ENCODE measurements around the gene SEMA4C.

The SEMA4C gene

DNA sequence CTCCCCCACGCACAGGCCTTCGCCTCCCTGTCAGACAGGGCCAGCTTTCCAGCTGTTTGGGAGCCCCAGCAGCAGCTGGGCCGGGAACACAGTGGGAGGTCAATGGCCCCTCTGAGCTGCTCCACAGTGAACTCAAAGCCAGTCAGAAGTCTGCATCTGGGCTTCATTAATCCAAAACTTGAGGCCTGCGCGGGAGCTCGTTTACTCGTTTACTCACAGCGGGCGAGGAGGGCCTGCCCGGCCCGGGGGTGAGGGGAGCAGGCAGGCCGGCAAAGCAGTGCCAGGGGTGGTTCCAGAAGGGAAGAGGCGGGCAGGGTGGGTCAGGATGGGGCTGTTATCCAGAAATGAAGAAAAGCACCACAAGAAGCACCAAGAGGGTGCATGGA, 36.8 kb upstream of the SEMA4C start:
- Mint-ChIP-seq H3K36me3 (ENCODE audit: low read depth) (no peaks in the 10 kb centered on the region), H3K27me3 (no peaks in the 10 kb centered on the region), H3K4me1 (ENCODE audit: low read depth) (peaks cover 10% of the 10 kb centered on the region), H3K27ac (no peak overlapping the region), H3K4me3 (no peak overlapping the region), H3K9me3 (no peaks in the 10 kb centered on the region)
- DNase-seq: no peak

DNA sequence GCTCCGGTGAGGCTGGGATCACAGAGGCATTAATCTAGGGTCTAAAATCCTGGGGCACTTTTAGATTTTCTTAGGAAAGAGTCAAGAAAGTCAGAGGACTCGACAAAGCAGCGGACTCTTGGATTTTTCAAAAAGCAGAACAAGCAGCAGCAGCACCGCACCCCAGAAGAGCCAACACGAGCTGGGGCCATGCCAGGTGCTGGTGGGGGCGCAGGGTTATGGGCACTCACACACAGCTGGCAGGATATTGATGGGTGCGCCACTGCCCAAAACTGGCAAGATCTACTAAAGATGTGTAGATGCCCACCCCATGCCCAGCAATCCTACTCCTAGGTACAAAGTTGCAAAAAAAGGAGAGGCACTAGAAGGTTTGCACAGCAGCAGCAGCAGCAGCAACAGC, 33.9 kb upstream of the SEMA4C start:
- H3K9me3 Mint-ChIP-seq: no peaks in the 10 kb centered on the region
- DNase-seq: no peak
- no peak overlapping the region for H3K4me3 Mint-ChIP-seq
- no peaks in the 10 kb centered on the region for H3K36me3 Mint-ChIP-seq (ENCODE audit: low read depth)
- H3K4me1 Mint-ChIP-seq (ENCODE audit: low read depth): peaks cover 10% of the 10 kb centered on the region
- H3K27me3 Mint-ChIP-seq: no peaks in the 10 kb centered on the region
- no peak overlapping the region for H3K27ac Mint-ChIP-seq

DNA sequence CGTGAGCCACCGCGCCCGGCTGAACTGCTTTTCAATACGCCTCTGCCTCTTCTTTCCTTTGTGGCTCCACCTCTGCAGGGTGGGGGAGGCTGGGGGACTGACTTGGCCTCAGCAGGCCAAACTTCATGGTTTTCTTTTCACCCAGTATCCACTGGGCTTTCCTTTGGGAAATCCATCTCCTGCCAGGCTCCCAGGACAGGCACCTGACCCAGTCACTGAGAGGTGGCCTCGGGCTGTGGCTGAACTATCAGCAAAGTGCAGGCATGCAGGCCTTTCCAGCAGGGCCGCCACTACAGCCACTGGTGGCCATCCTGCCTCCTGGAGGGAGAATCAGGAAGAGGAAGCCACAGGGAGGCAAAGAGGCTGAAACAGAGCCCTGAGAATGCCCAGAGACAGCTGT, 33.4 kb upstream of the SEMA4C start:
- Mint-ChIP-seq H3K4me1 (ENCODE audit: low read depth) (peaks cover 14% of the 10 kb centered on the region), H3K27ac (no peak overlapping the region), H3K9me3 (no peaks in the 10 kb centered on the region), H3K36me3 (ENCODE audit: low read depth) (no peaks in the 10 kb centered on the region), H3K27me3 (no peaks in the 10 kb centered on the region), H3K4me3 (no peak overlapping the region)
- no peak for DNase-seq

DNA sequence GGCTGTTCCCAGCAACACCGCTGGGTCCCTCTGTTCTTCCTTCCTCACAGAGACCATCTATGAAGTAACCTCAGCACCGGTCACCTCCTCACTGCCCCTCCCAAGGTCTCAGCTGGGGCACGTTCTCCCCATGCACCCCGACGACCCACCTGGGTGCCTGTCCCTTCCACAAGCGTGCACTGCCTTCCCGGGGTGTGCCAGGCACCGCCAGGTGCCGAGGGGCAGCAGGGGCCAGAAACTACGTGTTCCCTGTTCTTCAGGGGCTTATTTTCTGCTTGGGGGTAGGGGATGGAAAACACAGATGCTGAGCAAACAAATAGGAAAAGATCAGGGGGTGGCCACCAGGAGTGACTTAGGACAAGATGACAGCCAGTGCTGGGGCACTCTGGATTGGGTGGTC, 30.4 kb upstream of the SEMA4C start:
- H3K27ac Mint-ChIP-seq: no peak overlapping the region
- H3K27me3 Mint-ChIP-seq: no peaks in the 10 kb centered on the region
- no peaks in the 10 kb centered on the region for H3K36me3 Mint-ChIP-seq (ENCODE audit: low read depth)
- peaks cover 35% of the 10 kb centered on the region for H3K4me1 Mint-ChIP-seq (ENCODE audit: low read depth)
- H3K9me3 Mint-ChIP-seq: no peaks in the 10 kb centered on the region
- H3K4me3 Mint-ChIP-seq: no peak overlapping the region
- no peak for DNase-seq

DNA sequence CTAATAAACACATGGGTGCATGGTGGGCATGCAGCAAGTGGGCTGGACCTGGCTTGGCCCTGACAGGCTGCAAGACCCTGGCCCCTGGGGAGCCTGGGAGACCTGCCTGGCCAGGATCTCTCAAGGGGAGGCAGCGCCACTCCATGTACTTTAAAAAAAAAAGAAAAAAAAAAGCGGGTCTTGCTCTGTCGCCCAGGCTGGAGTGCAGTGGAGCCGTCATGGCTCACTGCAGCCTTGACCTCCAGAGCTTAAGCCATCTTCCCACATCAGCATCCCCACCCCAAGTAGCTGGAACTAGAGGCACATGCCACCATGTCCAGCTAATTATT, 29.5 kb upstream of the SEMA4C start:
- no peaks in the 10 kb centered on the region for H3K36me3 Mint-ChIP-seq (ENCODE audit: low read depth)
- H3K4me1 Mint-ChIP-seq (ENCODE audit: low read depth): peaks cover 39% of the 10 kb centered on the region
- no peaks in the 10 kb centered on the region for H3K9me3 Mint-ChIP-seq
- peak overlapping the region; percentile 12 for H3K27ac Mint-ChIP-seq
- DNase-seq: no peak
- no peaks in the 10 kb centered on the region for H3K27me3 Mint-ChIP-seq
- no peak overlapping the region for H3K4me3 Mint-ChIP-seq

DNA sequence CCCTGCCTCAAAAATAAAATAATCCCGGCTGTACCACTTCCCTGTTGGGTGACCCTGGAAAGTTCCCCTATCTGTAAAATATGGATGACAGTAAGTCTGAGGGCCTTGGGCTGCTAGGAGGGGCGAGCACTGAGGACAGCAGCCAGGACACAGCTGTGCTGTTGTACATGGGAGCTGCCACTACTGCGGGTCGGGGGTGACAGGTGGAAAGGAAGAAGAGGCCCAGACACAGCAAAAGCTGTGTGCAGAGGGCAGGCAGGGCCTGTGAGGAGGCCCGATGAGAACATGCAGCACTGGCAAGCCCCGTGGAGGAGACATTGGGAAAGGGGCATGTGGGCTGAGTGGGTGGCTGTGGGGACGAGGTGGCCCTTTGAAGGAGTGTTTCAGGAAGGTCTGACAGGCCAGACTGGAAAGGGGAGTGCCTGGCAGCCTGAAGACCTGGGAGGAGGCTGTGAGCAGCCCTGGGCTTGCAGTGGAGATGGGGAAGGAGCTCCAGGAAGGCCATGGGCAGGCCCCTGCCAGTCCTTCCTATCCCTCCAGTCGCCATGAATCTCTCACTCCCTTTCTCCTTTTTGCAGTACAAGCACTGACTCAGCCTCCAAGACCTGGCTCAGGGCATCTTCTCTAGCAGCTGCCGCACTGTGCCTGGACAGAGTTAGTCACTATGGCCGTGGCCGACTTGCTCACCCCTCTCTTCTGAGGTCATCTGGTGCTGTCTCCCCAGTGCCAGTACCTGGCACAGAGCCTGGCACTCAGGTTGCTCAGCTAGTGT, 28.9 kb upstream of the SEMA4C start:
- peak overlapping the region; percentile 12 for H3K27ac Mint-ChIP-seq
- H3K4me1 Mint-ChIP-seq (ENCODE audit: low read depth): peaks cover 35% of the 10 kb centered on the region
- no peaks in the 10 kb centered on the region for H3K27me3 Mint-ChIP-seq

DNA sequence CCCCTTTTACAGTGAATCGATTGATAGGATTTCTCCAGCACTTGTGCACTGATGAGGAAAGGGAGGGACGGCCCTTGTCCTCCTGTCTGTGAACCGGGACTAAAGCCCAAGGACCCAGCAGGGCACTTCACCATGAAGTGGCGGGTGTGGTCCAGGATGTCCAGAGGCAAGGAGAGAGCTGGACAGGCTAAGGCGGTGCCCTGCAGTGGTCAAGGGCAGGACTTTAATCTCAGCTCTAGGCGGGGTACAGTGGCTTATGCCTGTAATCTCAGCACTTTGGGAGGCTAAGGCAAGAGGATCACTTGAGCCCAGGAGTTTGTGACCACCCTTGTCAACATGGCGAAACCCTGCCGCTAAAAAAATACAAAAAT, 28.2 kb upstream of the SEMA4C start:
- Mint-ChIP-seq H3K36me3 (ENCODE audit: low read depth) (no peaks in the 10 kb centered on the region), H3K27me3 (no peaks in the 10 kb centered on the region), H3K27ac (no peak overlapping the region), H3K4me1 (ENCODE audit: low read depth) (peaks cover 37% of the 10 kb centered on the region), H3K4me3 (no peak overlapping the region), H3K9me3 (no peaks in the 10 kb centered on the region)
- no peak for DNase-seq

More for the DNA sequence above, 28.9 kb upstream of the SEMA4C start:
- Mint-ChIP-seq H3K36me3 (ENCODE audit: low read depth) (no peaks in the 10 kb centered on the region), H3K9me3 (no peaks in the 10 kb centered on the region), H3K4me3 (no peak overlapping the region)
- DNase-seq: no peak

DNA sequence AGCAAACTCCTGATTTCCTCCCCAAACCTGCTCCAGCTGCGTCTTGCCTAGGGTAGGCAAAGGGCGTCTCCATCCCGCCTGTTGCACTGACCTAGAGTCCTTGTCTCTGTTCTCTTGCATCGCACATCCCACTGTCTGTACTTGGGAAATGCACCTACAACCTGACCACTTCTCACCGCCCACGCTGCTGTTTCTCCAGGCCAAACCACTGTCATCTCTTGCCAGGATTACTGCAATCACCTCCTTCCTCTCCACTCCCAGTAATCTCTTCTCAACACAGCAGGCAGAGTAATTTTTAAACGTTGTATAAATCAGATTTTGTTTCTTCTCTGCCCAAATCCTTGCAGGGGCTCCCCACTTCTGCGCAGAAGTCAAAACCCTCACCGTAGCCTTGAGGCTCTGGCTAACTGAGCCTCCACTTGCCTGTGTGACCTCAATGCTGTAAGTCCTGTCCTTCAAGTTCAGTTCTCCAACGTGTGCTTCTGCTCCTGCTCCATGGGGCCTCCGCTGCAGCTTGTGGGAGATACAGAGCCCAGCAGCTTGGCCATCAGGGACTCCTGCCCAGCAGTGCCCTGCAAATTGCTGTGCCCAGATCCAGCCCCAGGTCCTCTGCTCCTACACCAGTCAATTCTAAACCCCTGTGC, 27.7 kb upstream of the SEMA4C start:
- Mint-ChIP-seq H3K27me3 (no peaks in the 10 kb centered on the region), H3K4me3 (no peak overlapping the region)

DNA sequence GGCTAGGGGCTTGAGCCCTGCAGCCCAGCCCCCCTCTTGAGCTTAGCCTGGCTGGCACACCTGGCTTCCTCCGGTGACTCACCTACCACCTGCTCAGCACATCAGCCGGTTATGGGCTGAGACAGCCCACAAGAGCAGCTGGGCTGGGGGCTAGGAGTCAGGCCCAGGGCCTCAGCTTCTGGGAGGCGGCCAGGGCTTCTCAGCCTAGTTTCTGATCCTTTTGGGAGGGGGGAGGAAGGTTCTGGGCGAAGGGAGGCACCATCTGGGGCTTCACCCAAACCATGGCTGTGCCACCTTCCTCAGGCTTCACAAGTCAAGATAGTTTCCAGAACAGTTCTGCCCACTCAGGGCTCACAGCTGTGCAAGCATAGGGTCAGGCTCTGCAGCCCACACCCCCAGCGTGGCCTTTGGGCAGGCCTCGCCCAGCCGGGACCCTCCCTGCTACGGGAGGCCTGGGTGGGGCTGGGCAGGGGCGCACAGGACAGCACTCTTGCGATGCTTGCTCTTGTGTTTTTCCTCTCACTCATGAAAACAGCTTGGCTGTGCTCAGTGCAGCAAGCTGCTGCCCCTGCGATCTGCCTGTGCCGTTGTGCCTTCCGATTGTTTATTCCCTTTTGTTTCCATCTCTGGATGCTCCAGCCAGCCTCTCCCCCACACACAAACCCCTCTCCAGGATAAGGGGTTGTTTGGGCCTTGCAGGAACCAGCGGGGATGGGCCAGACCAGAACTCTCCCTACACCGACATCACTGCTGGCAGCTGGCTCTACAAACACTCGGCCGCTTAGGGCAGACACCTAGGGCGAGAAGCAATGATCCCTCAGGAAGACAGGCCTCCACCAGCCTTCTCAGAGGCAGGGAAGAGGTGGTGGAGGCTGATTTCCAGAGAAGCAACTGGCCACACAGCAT, 26.1 kb upstream of the SEMA4C start:
- H3K4me3 Mint-ChIP-seq: no peak overlapping the region
- H3K4me1 Mint-ChIP-seq (ENCODE audit: low read depth): peaks cover 59% of the 10 kb centered on the region
- no peaks in the 10 kb centered on the region for H3K36me3 Mint-ChIP-seq (ENCODE audit: low read depth)
- no peaks in the 10 kb centered on the region for H3K9me3 Mint-ChIP-seq
- no peak for DNase-seq
- no peaks in the 10 kb centered on the region for H3K27me3 Mint-ChIP-seq
- H3K27ac Mint-ChIP-seq: no peak overlapping the region

More for the DNA sequence above, 27.7 kb upstream of the SEMA4C start:
- DNase-seq: no peak
- no peaks in the 10 kb centered on the region for H3K9me3 Mint-ChIP-seq
- no peaks in the 10 kb centered on the region for H3K36me3 Mint-ChIP-seq (ENCODE audit: low read depth)
- no peak overlapping the region for H3K27ac Mint-ChIP-seq
- peaks cover 43% of the 10 kb centered on the region for H3K4me1 Mint-ChIP-seq (ENCODE audit: low read depth)

DNA sequence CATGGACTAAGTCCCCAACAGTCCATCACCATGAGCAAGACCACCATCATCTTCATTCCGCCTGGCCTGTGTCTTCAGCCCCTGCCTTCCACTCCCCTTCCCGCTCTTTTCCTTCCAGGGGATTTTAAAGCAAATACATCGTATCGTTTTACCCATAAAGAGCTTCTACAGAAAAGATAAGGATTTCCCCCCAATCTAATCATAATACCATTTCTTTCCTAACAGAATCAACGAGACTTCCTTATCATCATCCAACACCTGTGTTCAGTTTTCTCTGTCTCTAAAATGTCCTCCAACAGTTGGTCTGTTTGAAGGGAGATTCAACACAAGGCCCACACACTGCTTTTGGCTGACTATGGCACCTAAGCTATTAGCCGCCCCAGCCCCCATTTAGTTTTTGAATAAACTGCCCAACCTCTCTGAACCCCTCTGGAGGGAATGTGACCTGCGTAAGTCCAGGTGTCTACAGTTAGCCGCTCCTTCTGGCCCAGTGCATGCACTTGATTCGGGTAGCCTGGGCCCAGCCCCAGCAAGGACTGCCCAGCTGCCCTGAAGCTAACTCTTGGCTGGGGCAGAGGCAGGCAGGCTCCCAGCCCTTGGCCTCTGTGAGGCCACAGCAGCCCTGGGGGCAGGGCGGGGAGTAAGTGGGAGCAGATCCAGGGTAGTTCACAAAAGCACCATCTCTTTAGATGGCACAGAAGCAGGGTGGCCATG, 25.3 kb upstream of the SEMA4C start:
- H3K27ac Mint-ChIP-seq: no peak overlapping the region
- peaks cover 65% of the 10 kb centered on the region for H3K4me1 Mint-ChIP-seq (ENCODE audit: low read depth)
- no peak for DNase-seq

DNA sequence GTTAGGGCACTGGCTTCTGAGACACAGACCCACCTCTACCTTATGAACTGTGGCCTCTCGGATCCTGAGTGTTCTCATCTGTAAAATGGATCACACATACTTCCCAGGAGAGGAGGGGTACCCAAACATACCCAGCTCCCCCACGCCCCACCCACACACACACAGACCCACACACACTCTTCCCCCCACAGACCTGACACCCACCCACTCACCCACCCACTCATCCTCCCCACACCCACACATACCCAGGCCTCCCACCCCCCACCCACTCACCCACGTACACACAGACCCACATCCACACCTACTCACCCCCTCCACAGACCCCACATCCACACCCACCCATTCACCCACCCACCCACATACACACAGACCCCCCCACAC, 24.3 kb upstream of the SEMA4C start:
- DNase-seq: no peak
- Mint-ChIP-seq H3K9me3 (no peaks in the 10 kb centered on the region), H3K36me3 (ENCODE audit: low read depth) (no peaks in the 10 kb centered on the region), H3K4me1 (ENCODE audit: low read depth) (peaks cover 64% of the 10 kb centered on the region), H3K27ac (no peak overlapping the region), H3K4me3 (no peak overlapping the region), H3K27me3 (no peaks in the 10 kb centered on the region)

More for the DNA sequence above, 25.3 kb upstream of the SEMA4C start:
- Mint-ChIP-seq H3K4me3 (no peak overlapping the region), H3K9me3 (no peaks in the 10 kb centered on the region), H3K27me3 (no peaks in the 10 kb centered on the region), H3K36me3 (ENCODE audit: low read depth) (no peaks in the 10 kb centered on the region)

DNA sequence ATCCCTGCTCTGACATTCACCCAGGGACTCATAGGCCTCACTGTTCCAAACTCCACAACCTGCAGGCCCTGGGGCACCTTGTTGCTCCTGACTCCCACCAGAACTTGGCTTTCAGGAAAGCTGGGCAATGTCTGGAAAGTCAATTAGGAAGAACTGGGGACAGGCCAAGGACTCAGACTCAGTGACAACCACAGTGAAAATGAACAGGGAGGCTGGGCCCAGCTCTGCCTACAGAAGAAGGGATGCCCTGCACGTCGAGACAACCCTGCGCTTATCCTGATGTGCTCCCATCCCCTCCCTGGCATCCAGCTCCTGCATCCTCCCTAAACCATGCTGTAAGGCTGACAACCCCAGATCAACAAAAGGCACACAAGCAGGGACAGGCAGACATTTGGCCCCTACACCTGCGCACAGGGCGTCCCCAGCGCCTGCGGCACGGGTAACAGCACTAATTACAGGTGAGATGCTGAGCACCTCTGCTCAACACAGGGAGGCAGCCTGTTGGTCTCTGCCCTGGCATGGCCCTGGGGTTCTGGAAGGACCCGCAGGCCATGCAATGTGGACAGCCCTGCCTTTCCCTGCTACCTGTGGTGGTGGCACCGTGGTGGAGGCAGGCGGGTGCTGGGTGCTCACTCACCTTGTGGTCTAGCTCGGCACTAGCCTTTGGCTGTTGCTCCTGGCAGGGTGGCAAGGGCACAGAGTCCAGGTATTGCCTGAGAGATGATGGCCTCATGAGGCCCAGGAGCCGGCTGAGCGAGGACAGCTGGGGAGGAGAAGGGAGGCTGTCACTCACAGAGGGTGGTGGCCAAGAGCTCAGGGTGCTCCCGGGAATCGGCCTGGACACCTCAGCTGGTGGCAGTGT, 23.6 kb upstream of the SEMA4C start:
- no peaks in the 10 kb centered on the region for H3K27me3 Mint-ChIP-seq
- H3K9me3 Mint-ChIP-seq: no peaks in the 10 kb centered on the region
- H3K4me1 Mint-ChIP-seq (ENCODE audit: low read depth): peaks cover 60% of the 10 kb centered on the region
- H3K27ac Mint-ChIP-seq: no peak overlapping the region
- DNase-seq: no peak
- H3K4me3 Mint-ChIP-seq: no peak overlapping the region
- no peaks in the 10 kb centered on the region for H3K36me3 Mint-ChIP-seq (ENCODE audit: low read depth)

DNA sequence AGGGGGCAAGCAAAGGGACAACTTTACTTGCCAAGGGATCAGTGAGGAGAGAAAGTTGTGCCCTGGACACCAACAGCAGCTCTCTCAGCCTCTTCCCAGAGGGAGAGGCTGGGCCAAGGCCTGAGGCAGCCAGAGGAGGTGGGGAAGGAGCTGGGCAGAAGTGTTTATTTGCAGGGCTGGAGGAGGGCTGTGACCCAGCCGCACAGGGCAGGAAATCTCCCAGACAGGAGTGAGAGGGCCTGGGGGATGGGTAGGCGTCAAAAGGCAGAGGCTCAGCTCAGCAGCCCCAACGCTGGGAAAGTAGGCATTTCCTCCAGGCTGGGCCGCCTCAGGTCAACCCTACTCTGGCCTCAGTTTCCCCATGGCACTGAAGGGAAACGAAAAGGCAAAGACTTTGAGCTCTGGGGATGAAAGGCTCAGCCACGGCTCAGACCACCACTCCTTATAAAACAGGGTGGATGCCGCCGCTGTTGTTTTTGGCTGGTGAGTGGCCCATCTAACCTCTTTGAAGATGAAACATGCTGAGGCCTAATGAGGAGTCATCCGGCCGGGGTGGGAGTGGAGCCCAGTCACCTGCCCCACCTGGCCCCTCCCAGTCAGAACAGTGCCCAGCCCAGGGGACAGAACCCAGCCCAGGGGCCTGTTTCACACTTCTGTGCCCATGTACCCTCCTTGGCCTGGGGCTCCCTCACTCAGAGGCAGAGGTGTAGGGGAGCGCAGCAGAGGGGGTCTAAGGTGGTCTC, 21.9 kb upstream of the SEMA4C start:
- Mint-ChIP-seq H3K27ac (peak overlapping the region; percentile 3), H3K4me3 (no peak overlapping the region), H3K4me1 (ENCODE audit: low read depth) (peaks cover 61% of the 10 kb centered on the region), H3K36me3 (ENCODE audit: low read depth) (no peaks in the 10 kb centered on the region), H3K9me3 (no peaks in the 10 kb centered on the region), H3K27me3 (no peaks in the 10 kb centered on the region)
- peak; percentile 44 for DNase-seq

All from activated T-cell treated with anti-CD3 and anti-CD28 coated beads, Interleukin-2, amount 50 U/mL, for 24 hours (primary cell).